Adrenal gland (tissue), 12 donors: ENCODE data around the gene IFNW1. TPM values are rescaled to one million over a fixed set of nuclear protein-coding genes. Genes with fewer than 3 reads are reported as not detected.
"Not testable (repeated sequence)": the region's sequence is repeated elsewhere in the genome, so short reads cannot be mapped to it uniquely, and the experiment has no call there.

Experiments
- DNase-seq, 7 donors: peaks; one replicate each; pipeline ENCODE4 v3.0.0-alpha.2; 2019 to 2020
- H3K27ac ChIP-seq, 5 donors: fragments of 200-600 bp; sonication (generic) in 4 of 5; 1 replicate in 3 of 5; 2 replicates in 2 of 5; pipeline versions ENCODE4 v1.5.1 to v1.8.0; 2016 to 2020; ENCODE audit warnings: mild to moderate bottlenecking in 1 of 5
- H3K27me3 ChIP-seq: fragments of 200-600 bp; 2 replicates; pipeline ENCODE4 v1.8.0; 2021
- H3K36me3 ChIP-seq, 2 donors: fragments of 200-600 bp; replicated peaks in 1 of 2; 1 replicate in 1 of 2; 2 replicates in 1 of 2; pipeline versions ENCODE4 v1.5.1 to v1.8.0; 2018 to 2022
- H3K4me1 ChIP-seq, 2 donors: fragments of 200-600 bp; replicated peaks in 1 of 2; 1 replicate in 1 of 2; 2 replicates in 1 of 2; pipeline versions ENCODE4 v1.5.1 to v1.8.0; 2018 to 2021
- H3K4me3 ChIP-seq, 4 donors: fragments of 200-600 bp; sonication (generic) in 3 of 4; one replicate each; pipeline ENCODE4 v1.5.1; 2016 to 2018
- H3K9me3 ChIP-seq, 3 donors: fragments of 200-600 bp; sonication (generic) in 1 of 3; replicated peaks in 1 of 3; 1 replicate in 2 of 3; 2 replicates in 1 of 3; pipeline versions ENCODE4 v1.5.1 to v1.8.0; 2016 to 2021
- POLR2A ChIP-seq, 2 donors: fragments of 450-650 bp; IDR thresholded peaks; one replicate each; pipeline ENCODE4 v1.6.1; 2017; ENCODE audit warnings: antibody characterized with exemption in 2 of 2, mild to moderate bottlenecking in 2 of 2, moderate library complexity in 1 of 2
- WGBS, 4 donors: extraction: QIAGEN DNeasy Blood & Tissue Kit in 2 of 4; methylation state at CpG; one replicate each; pipeline versions ENCODE4 v1.1.5 to v1.1.7; 2013 to 2017; 5-methylcytosine and 5-hydroxymethylcytosine counted together
- intact Hi-C, 2 donors: fragments of 100-400 bp; cut with DNase I; formaldehyde crosslinking; loops; one replicate each; pipeline versions ENCODE4 v1.14.1 to v1.15.0; 2022 to 2023
- polyA plus RNA-seq, 3 donors: library from polyadenylated mRNA; stranded (reverse); fragments of 200-250 nt in 2 of 3; fragments of 350-450 nt in 1 of 3; fragmentation: Illumina TruSeq in 1 of 3; extraction: RNeasy Lipid Tissue Mini Kit (QIAGEN cat#74804) in 1 of 3; gene quantifications; one replicate each; pipeline ENCODE4 v1.2.3, GENCODE V29; 2013 to 2014
- total RNA-seq, 9 donors: library from RNA; depleted of rRNA in 4 of 9; stranded (reverse); fragments of >200 nt in 4 of 9; fragments of 120-200 nt in 1 of 9; fragmentation: NEBNext Ultra II Directional in 1 of 9; extraction: Animal tissue kit (Norgen Biotek cat#: 25700) in 1 of 9; gene quantifications; one replicate each; pipeline versions ENCODE4 v1.1.0 to v1.2.4, GENCODE V29; 2013 to 2023
- TF ChIP-seq, protein P1 (sequence below), 6 experiments: fragments of 450-650 bp in 4 of 6; fragments of 200-600 bp in 2 of 6; sonication (generic) in 1 of 6; IDR thresholded peaks; 1 replicate in 5 of 6; 2 replicates in 1 of 6; pipeline versions ENCODE4 v1.5.1 to v1.8.0; 2016 to 2021; ENCODE audit warnings: antibody characterized with exemption in 6 of 6, mild to moderate bottlenecking in 2 of 6, moderate library complexity in 1 of 6
- donor health status: healthy with polysubstance abuse.
- donor health status: Bipolar disorder and iron deficiency.
- donor health status: DM: yes; HTN: yes; CAD: no.
- donor health status: DM: no; HTN: no; CAD: no.
- donor health status: DM: no; HTN: no; CAD: no.
- donor health status: DM: yes; HTN: yes; CAD: no.

IFNW1 gene
- total and polyA plus RNA-seq, 12 donors, result not detected

DNA sequence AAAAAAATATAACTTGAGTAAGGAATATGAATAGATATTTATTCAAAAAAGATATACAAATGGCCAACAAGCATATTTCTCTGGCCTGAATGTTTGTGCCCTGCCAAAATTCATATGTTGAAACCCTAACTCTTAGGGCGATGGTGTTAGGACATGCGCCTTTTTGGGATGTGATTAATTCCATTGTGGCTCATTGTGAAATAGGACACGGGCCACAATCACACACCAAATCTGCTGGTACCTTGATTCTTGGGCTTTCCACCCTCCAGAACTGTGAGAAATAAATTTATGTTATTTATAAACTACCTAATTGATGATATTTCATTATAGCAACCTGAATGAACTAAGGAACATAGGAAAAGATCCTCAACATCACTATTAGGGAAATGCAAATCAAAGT, 30.5 kb upstream of the IFNW1 start:
- Histone ChIP-seq H3K4me1 (no peaks in the 10 kb centered on the region), H3K9me3 (no peaks in the 10 kb centered on the region), H3K27ac (no peak overlapping the region), H3K27me3 (no peaks in the 10 kb centered on the region), H3K4me3 (no peak overlapping the region), H3K36me3 (no peaks in the 10 kb centered on the region)
- no peak for DNase-seq
- WGBS, 4 donors, result 81 to 96% (median 84%) methylated on average over 3 of the region's 3 CpGs
- intact Hi-C loops, result no loop called here
- TF ChIP-seq, protein P1, sequence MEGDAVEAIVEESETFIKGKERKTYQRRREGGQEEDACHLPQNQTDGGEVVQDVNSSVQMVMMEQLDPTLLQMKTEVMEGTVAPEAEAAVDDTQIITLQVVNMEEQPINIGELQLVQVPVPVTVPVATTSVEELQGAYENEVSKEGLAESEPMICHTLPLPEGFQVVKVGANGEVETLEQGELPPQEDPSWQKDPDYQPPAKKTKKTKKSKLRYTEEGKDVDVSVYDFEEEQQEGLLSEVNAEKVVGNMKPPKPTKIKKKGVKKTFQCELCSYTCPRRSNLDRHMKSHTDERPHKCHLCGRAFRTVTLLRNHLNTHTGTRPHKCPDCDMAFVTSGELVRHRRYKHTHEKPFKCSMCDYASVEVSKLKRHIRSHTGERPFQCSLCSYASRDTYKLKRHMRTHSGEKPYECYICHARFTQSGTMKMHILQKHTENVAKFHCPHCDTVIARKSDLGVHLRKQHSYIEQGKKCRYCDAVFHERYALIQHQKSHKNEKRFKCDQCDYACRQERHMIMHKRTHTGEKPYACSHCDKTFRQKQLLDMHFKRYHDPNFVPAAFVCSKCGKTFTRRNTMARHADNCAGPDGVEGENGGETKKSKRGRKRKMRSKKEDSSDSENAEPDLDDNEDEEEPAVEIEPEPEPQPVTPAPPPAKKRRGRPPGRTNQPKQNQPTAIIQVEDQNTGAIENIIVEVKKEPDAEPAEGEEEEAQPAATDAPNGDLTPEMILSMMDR (IDR thresholded peaks at IDR 0.05), result no peak
- no peak for TF ChIP-seq POLR2A (IDR thresholded peaks at IDR 0.05)

DNA sequence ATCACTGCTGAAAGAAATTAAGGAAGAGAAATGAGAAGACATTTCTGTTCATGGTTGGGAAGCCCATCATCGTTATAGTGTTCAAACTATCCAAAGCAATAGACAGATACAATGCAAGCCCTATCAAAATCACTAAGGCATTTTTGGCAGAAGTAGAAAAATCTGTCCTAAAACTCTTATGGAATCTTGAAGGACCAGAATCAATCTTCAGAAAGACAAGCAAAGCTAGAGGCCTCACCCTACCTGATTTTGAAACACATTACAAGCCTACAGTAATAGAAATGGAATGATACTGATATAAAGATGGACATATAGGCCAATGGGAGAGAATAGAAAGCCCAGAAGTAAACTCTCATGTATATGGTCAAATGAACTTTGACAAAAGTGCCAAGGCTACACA, 29.7 kb upstream of the IFNW1 start:
- intact Hi-C loops, result no loop called here
- TF ChIP-seq, protein P1 (IDR thresholded peaks at IDR 0.05), result no peak
- TF ChIP-seq POLR2A (IDR thresholded peaks at IDR 0.05), result no peak
- no peaks in the 10 kb centered on the region for H3K9me3 ChIP-seq
- H3K4me3 ChIP-seq, result no peak overlapping the region
- no peaks in the 10 kb centered on the region for H3K36me3 ChIP-seq
- H3K27ac ChIP-seq, result no peak overlapping the region
- 65 to 90% (median 71%) methylated on average over 1 of the region's 1 CpG for WGBS, 4 donors
- no peaks in the 10 kb centered on the region for H3K27me3 ChIP-seq
- H3K4me1 ChIP-seq, result no peaks in the 10 kb centered on the region
- DNase-seq, result no peak

DNA sequence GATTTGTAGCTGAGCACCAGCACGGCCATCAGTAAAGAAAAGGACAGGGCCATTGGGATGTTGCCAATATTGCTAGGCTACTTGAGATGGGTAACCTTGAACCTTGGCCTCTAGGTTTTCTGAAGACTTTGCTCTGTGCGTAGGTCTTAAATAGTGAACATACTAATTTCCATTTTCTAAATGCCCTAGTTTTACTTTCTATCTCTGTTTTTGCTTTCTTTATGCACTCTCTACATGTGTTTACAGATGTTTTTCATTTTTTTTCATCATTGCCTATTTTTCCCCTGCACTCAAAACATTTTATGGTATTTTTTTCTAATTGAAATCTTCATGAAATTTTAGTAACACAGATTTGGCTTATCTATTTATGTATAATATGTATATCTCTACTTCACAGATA, 24.9 kb upstream of the IFNW1 start, which contains the start of gene IFNA21:
Gene IFNA21 (minus strand): TSS at position 101 of the 400 bp plus-strand sequence. CDS start 48 bp downstream, at position 53.
- H3K27me3 ChIP-seq, H3K4me3 ChIP-seq, intact Hi-C loops, H3K9me3 ChIP-seq, H3K36me3 ChIP-seq, H3K27ac ChIP-seq, DNase-seq, H3K4me1 ChIP-seq: not testable (repeated sequence)
- WGBS, 4 donors, result 63 to 84% (median 73%) methylated on average over 2 of the region's 2 CpGs

- H3K27me3 ChIP-seq, result no peaks in the 10 kb centered on the region
- no peak overlapping the region for H3K4me3 ChIP-seq
- intact Hi-C loops, result no loop called here
- TF ChIP-seq POLR2A (IDR thresholded peaks at IDR 0.05), result no peak
- TF ChIP-seq, protein P1 (IDR thresholded peaks at IDR 0.05), result no peak
- H3K4me1 ChIP-seq, result no peaks in the 10 kb centered on the region
- H3K27ac ChIP-seq, result no peak overlapping the region
- WGBS, 4 donors, result 81 to 97% (median 86%) methylated on average over 1 of the region's 1 CpG
- no peaks in the 10 kb centered on the region for H3K36me3 ChIP-seq
- no peaks in the 10 kb centered on the region for H3K9me3 ChIP-seq
- DNase-seq, result no peak
Measured at GRCh38 chr9:21165516-21165915, 23.9 kb upstream of the IFNW1 start.

- intact Hi-C loops, result no loop called here
- WGBS, 4 donors, result 4 to 16% (median 8%) methylated on average over 1 of the region's 1 CpG
- no peak for DNase-seq
Measured at GRCh38 chr9:21160178-21160577, 18.5 kb upstream of the IFNW1 start.

More at GRCh38 chr9:21160178-21160577, 18.5 kb upstream of the IFNW1 start:
- TF ChIP-seq, protein P1 (IDR thresholded peaks at IDR 0.05), result no peak
- TF ChIP-seq POLR2A (IDR thresholded peaks at IDR 0.05), result no peak
- H3K36me3 ChIP-seq, result no peaks in the 10 kb centered on the region
- H3K9me3 ChIP-seq, result peaks cover 0 to 12% (median 0%) of the 10 kb centered on the region in 3 donors
- no peaks in the 10 kb centered on the region for H3K4me1 ChIP-seq
- no peak overlapping the region for H3K27ac ChIP-seq
- H3K27me3 ChIP-seq, result no peaks in the 10 kb centered on the region
- H3K4me3 ChIP-seq, result no peak overlapping the region
